Subcutaneous abdominal adipose tissue (tissue), 5 donors: ENCODE results near the gene NRXN2.

Experiments
- H3K27ac ChIP-seq: one replicate; pipeline ENCODE4 v1.7.0; 2013; ENCODE audit warnings: low read depth, mild to moderate bottlenecking, inconsistent platforms, low read length, moderate library complexity
- H3K27me3 ChIP-seq, 5 donors: one replicate each; pipeline ENCODE4 v1.7.0; 2013; ENCODE audit warnings: low read length in 5 of 5, inconsistent platforms in 1 of 5; ENCODE audit not compliant: control insufficient read depth in 5 of 5, insufficient read depth in 4 of 5
- H3K36me3 ChIP-seq, 5 donors: one replicate each; pipeline ENCODE4 v1.7.0; 2013; ENCODE audit warnings: low read length in 5 of 5; ENCODE audit not compliant: control insufficient read depth in 5 of 5, insufficient read depth in 5 of 5
- H3K4me1 ChIP-seq, 5 donors: one replicate each; pipeline ENCODE4 v1.7.0; 2013; ENCODE audit warnings: low read length in 5 of 5, mild to moderate bottlenecking in 3 of 5, moderate library complexity in 1 of 5; ENCODE audit not compliant: control insufficient read depth in 5 of 5, insufficient read depth in 5 of 5
- H3K4me3 ChIP-seq, 5 donors: one replicate each; pipeline ENCODE4 v1.7.0; 2013; ENCODE audit warnings: low read length in 5 of 5, low read depth in 1 of 5
- H3K9ac ChIP-seq, 5 donors: one replicate each; pipeline ENCODE4 v1.7.0; 2013; ENCODE audit warnings: low read length in 5 of 5, mild to moderate bottlenecking in 4 of 5, moderate library complexity in 3 of 5
- H3K9me3 ChIP-seq, 5 donors: one replicate each; pipeline ENCODE4 v1.7.0; 2013; ENCODE audit warnings: low read length in 5 of 5; ENCODE audit not compliant: control insufficient read depth in 5 of 5
- donor health status: healthy.
- donor health status: healthy.
- donor health status: healthy.
- donor health status: healthy.
- donor health status: healthy.

NRXN2 gene

DNA sequence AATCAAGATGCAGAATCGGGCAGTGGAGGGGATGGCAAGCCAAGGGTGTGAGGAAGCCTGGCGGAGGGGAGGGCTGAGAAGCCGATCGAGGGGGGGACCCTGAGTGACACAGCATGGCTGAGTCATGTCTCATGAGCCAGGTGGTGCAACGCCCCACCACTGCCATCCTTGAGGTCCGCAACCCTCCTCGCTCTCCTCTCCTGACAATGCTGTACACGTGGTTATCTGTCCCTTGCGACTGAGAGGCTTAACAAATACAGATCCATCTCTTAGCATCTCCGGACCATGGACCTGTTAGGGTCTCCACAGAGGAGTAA, 117.8 kb downstream of the NRXN2 start:
- Histone ChIP-seq H3K27ac (no peak overlapping the region), H3K27me3 (peaks cover 0 to 14% (median 2%) of the 10 kb centered on the region in 5 donors), H3K9ac (no peak overlapping the region), H3K4me3 (no peak overlapping the region), H3K36me3 (no peaks in the 10 kb centered on the region), H3K4me1 (peaks cover 0 to 5% (median 3%) of the 10 kb centered on the region in 5 donors), H3K9me3 (no peaks in the 10 kb centered on the region)

DNA sequence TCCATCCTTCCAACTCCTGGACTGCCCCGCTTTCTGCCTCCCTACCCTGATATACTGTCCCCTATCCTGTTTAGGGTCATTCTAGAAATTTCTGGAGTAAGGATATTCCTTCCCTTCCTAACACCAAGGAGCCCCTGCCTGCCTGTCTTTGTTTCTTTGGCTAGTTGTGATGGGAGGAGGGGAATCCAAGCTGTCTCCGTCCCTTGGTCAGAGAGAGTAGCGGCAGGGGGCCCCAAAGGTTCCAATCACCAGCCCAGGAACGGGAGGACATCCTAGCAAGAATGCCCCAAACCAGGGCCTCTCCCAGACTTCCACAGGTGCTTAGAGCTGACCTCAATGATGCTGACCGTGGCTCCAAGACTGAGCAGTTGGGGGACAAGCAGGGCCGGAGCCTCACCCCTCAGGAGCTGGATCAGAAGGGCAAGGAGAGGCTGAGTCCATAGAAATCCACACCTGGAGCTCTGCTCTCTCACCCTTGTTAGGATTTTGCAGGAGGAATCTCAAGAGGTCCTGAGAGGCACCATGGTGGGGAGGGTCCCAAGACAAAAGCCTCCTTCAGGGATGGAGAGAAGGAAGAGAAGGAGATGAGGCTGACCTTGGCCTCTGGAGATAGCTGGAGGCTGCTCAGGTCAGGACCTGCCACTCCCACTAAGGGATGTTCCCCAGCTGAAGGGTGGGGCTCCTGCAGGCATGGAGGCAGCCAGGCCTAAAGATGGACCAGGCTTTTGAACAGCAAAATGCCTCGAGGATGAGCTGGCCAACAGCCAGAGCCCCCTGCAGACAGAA, 118.3 kb downstream of the NRXN2 start:
- Histone ChIP-seq H3K36me3 (no peaks in the 10 kb centered on the region), H3K9ac (no peak overlapping the region), H3K4me1 (peaks cover 0 to 5% (median 3%) of the 10 kb centered on the region in 5 donors), H3K9me3 (no peaks in the 10 kb centered on the region), H3K27me3 (peaks cover 0 to 14% (median 2%) of the 10 kb centered on the region in 5 donors), H3K4me3 (no peak overlapping the region), H3K27ac (no peak overlapping the region)

DNA sequence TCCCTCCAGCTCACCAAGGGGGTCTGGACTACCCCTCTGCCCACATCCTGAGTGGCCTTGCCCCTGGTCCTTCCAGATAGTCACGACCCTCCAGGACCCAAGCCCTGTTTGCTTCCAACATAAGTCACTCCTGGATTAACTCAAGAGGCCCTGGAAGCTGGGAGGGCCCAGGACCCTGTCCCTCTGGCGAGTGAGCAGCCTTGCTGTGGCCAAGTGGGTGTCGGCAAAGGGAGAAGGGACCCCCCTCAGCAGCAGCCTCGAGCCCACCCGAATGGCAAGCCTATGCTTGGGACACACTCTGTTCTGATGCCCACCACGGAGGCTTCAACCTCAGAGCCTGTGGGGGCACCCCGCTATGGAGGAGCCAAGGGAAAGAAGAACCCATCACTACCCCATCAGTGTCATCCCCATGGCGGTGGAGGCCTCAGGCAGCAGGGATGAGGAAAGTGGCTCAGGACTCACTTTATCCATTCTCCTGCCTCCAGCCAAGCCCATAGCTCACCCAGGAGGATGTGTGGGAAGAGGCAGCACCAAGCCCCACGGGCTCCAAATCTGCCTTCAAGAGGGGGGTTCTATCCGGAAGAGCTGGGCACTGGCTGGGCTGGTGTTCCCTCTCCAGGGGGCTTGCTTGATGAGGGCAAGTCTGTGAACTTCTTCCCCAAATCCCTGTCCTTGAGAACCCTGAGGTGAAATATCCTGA, 119.4 kb downstream of the NRXN2 start:
- Histone ChIP-seq H3K27me3 (peaks cover 0 to 8% (median 0%) of the 10 kb centered on the region in 5 donors), H3K4me1 (peaks cover 0 to 3% (median 1%) of the 10 kb centered on the region in 5 donors), H3K9me3 (no peaks in the 10 kb centered on the region), H3K36me3 (no peaks in the 10 kb centered on the region), H3K9ac (no peak overlapping the region), H3K27ac (no peak overlapping the region), H3K4me3 (no peak overlapping the region)

DNA sequence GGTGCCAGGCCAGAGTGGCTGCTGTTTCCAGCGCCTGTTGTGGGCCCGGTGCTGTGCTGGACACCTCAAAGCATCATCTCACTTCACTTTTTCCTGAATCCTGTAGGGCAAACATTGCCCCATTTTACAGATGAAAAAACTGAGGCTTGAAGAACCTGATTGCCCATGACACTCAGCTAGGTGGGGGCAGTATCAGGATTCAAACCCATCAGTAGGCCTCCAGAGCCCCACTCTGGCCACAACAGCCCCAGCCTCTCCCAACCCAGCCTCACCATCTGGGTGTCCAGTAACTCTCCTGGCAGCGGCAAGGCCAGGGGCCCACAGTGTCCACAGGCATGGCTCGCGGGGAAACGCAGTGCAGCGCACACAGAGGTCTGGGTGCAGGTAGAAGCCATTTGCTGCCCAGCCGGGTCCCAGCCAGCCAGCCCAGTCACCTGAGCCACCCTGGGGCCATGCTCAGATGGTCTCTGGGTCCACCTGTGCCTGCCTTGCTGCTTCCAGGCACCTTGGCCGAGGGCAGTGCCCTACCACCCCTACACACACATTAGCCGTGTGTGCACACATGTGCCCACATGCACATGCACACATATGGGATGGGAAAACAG, 120.4 kb downstream of the NRXN2 start:
- Histone ChIP-seq H3K4me3 (no peak overlapping the region), H3K27me3 (peaks cover 0 to 8% (median 0%) of the 10 kb centered on the region in 5 donors), H3K4me1 (peaks cover 0 to 3% (median 0%) of the 10 kb centered on the region in 5 donors), H3K9ac (no peak overlapping the region), H3K27ac (no peak overlapping the region), H3K36me3 (no peaks in the 10 kb centered on the region), H3K9me3 (no peaks in the 10 kb centered on the region)

DNA sequence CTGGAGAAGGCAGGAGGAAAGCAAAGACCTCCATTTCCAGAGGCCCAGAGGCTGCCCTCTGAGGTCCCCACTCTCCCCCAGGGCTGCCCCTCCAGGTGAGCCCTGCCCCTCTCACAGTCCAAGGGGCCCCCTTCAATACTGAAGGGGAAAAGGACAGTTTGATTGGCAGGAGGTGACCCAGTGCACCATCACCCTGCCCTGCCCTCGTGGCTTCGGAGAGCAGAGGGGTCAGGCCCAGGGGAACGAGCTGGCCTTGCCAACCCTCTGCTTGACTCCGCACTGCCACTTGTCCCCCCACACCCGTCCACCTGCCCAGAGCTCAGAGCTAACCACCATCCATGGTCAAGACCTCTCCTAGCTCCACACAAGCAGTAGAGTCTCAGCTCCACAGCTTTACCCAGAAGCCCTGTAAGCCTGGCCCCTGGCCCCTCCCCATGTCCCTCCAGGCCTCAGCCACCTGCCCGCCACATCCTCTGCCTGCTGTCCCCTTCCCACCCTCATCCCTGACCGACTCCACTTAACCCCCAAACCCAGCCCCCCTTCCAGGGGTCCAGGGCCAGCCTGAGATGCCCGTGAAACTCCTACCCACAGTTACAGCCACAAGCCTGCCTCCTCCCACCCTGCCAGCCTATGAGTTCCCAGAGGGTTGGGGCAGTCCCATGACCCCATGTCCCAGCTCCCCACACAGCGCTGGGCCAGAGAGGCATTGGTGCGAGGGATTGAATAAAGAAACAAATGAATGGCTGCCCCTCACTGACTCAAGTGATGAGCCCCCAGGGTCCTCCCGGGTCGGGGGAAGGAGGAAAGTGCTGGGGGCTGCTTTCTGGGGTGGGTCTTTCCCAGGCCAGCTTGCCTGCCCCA, 121.2 kb downstream of the NRXN2 start:
- no peak overlapping the region for H3K4me3 ChIP-seq
- H3K9me3 ChIP-seq: no peaks in the 10 kb centered on the region
- no peak overlapping the region for H3K9ac ChIP-seq
- peaks cover 0 to 3% (median 0%) of the 10 kb centered on the region in 5 donors for H3K4me1 ChIP-seq
- no peak overlapping the region for H3K27ac ChIP-seq
- H3K36me3 ChIP-seq: no peaks in the 10 kb centered on the region
- H3K27me3 ChIP-seq: peaks cover 0 to 8% (median 0%) of the 10 kb centered on the region in 5 donors

DNA sequence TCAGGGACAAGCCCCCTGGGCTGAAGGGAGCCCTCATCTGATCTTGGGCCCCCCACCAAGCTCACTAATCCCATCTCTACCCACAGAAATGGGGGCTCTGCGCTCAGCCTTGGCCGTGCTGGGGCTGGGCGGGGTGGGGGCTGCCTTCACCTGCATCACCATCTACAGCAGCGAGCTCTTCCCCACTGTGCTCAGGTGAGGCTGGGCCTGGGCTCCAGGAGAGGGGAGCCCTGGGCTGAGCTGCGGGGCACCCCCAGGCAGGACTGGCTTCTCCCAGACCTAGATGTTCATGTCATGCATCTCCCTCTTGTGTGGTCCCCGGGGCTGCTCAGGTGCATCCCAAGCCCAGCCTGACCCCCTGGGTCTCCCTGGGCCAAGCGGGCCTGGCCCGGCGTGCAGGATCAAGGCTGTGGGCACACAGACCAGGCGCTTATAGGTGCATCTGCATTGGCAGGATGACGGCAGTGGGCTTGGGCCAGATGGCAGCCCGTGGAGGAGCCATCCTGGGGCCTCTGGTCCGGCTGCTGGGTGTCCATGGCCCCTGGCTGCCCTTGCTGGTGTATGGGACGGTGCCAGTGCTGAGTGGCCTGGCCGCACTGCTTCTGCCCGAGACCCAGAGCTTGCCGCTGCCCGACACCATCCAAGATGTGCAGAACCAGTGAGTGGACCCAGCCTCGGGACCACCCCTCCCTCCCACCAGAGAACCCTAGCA, 122.6 kb downstream of the NRXN2 start:
- H3K4me3 ChIP-seq: no peak overlapping the region
- no peak overlapping the region for H3K27ac ChIP-seq
- H3K27me3 ChIP-seq: peaks cover 0 to 5% (median 0%) of the 10 kb centered on the region in 5 donors
- no peaks in the 10 kb centered on the region for H3K4me1 ChIP-seq
- H3K36me3 ChIP-seq: no peaks in the 10 kb centered on the region
- peaks cover 0 to 7% (median 0%) of the 10 kb centered on the region in 5 donors for H3K9me3 ChIP-seq
- no peak overlapping the region for H3K9ac ChIP-seq

DNA sequence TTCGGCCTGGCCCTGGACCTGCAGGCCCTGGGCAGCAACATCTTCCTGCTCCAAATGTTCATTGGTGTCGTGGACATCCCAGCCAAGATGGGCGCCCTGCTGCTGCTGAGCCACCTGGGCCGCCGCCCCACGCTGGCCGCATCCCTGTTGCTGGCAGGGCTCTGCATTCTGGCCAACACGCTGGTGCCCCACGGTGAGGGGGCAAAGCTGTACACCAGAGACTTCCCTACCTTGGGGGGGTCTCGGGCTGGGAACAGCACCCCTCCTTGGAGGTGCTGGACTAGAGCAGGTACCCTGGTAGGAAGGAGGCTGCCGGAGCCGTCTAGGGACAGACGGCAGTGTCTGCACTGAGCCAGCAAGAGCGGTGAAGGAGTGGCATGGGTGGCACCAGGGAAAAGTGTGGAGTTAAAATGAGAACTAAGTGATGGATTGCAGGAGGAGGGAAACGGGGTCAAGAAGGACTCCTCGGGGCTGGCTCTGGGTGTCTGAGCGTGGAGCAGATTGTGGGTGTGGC, 123.2 kb downstream of the NRXN2 start:
- Histone ChIP-seq H3K4me1 (no peaks in the 10 kb centered on the region), H3K9ac (no peak overlapping the region), H3K27ac (no peak overlapping the region), H3K27me3 (peaks cover 0 to 4% (median 0%) of the 10 kb centered on the region in 5 donors), H3K9me3 (peaks cover 0 to 13% (median 0%) of the 10 kb centered on the region in 5 donors), H3K4me3 (no peak overlapping the region), H3K36me3 (no peaks in the 10 kb centered on the region)

DNA sequence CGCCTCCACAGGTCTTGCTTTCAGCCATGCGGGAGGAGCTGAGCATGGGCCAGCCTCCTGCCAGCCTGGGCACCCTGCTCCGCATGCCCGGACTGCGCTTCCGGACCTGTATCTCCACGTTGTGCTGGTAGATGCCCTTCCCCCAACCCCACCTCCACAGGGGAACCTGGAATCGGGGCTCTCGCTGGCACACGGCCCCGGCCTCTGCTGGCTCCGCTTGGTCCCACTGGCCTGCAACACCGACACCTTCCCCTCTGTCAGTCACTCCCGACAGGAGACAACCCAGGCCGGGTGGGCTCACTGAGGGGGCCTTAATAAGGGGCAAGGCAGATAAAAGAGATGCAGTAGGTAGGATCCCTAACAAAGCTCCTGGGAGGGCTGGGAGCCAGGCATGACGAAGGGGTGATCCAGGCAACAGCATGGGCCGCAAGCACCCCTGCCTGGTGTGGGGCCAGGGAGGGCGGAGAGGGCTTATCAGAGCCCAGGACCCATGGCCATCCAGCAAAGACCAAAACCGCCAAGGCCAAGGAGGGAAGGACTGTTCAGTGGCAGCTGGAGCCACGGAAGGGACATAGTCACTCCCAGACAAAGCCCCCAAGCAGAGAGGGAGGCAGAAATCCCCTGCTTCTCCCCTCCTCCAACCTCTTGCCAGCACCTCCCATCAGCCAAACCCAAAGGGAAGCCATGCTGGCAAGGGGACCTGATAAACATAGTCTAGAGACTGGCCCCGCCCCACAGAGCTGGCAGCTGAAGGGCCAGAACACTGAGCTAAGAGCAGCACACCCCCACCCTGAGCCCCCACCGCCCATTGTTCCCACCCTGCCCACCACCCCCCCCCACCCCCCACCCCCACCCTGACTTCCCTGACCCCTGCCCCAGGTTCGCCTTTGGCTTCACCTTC, 124.0 kb downstream of the NRXN2 start:
- Histone ChIP-seq H3K36me3 (no peaks in the 10 kb centered on the region), H3K9me3 (peaks cover 0 to 16% (median 0%) of the 10 kb centered on the region in 5 donors), H3K4me3 (no peak overlapping the region), H3K27me3 (peaks cover 0 to 1% (median 0%) of the 10 kb centered on the region in 5 donors), H3K9ac (no peak overlapping the region), H3K27ac (no peak overlapping the region), H3K4me1 (no peaks in the 10 kb centered on the region)
